Right lobe of liver (tissue), 4 donors: Measurements from ENCODE around the gene ESPL1.

Source experiments
- CTCF ChIP-seq, 4 donors: fragments of 200-600 bp in 3 of 4; fragments of 450-650 bp in 1 of 4; IDR thresholded peaks; one replicate each; pipeline versions ENCODE4 v1.5.1 to v1.8.0; 2016 to 2022; ENCODE audit warnings: antibody characterized with exemption in 4 of 4, mild to moderate bottlenecking in 2 of 4
- POLR2A ChIP-seq: fragments of 450-650 bp; IDR thresholded peaks from one replicate; pipeline ENCODE4 v1.6.1; 2017; ENCODE audit warnings: antibody characterized with exemption, mild to moderate bottlenecking
- donor health status: DM: no; HTN: no; CAD: no.
- donor health status: DM: no; HTN: no; CAD: no.
- donor health status: DM: no; HTN: yes; CAD: no.

GRCh38 chr12:53286448-53286847, 18.3 kb downstream of the ESPL1 start:
- TF ChIP-seq POLR2A (no peak), CTCF (IDR thresholded peaks at IDR 0.05) (no peak)
